ENCODE data around the gene SPRYD3.

GRCh38 chr12:53031616-53032015, 47.6 kb downstream of the SPRYD3 start:
- TF ChIP-seq CTCF (conservative IDR thresholded peaks at IDR 0.05; ENCODE audit: low read depth, low read length) (no peak), MAZ (IDR thresholded peaks at IDR 0.05; ENCODE audit: borderline replicate concordance, low read depth, low read length) (no peak), RCOR1 (IDR thresholded peaks at IDR 0.05; ENCODE audit: insufficient replicate concordance, low read length) (no peak), CHD1 (IDR thresholded peaks at IDR 0.05; ENCODE audit: low read depth, low read length) (no peak)

All from IMR-90 (cell line).